Neural progenitor cell (in vitro differentiated cells): ENCODE measurements around the gene SRSF1. TPM values are rescaled to one million over a fixed set of nuclear protein-coding genes. Genes with fewer than 3 reads are reported as not detected.
"Not testable (repeated sequence)": the region's sequence is repeated elsewhere in the genome, so short reads cannot be mapped to it uniquely, and the experiment has no call there.

Experiments
- DNase-seq: peaks from one replicate; pipeline ENCODE4 v3.0.0-alpha.2; 2016; ENCODE audit warnings: low spot score
- H2AFZ ChIP-seq: fragments of 200-600 bp; sonication (generic); replicated peaks from 2 replicates; pipeline ENCODE4 v1.6.1; 2016; ENCODE audit warnings: antibody characterized with exemption
- H3F3A ChIP-seq: fragments of 200-600 bp; sonication (generic); 2 replicates; pipeline ENCODE4 v1.6.1; 2016; ENCODE audit warnings: antibody characterized with exemption, low read depth
- H3K27ac ChIP-seq: fragments of 200-600 bp; sonication (generic); 2 replicates; pipeline ENCODE4 v1.5.1; 2016; ENCODE audit warnings: mild to moderate bottlenecking
- H3K27me3 ChIP-seq: fragments of 200-600 bp; sonication (generic); 2 replicates; pipeline ENCODE4 v1.6.1; 2016; ENCODE audit warnings: mild to moderate bottlenecking, moderate library complexity
- H3K36me3 ChIP-seq: fragments of 200-600 bp; sonication (generic); 2 replicates; pipeline ENCODE4 v1.5.1; 2016
- H3K4me1 ChIP-seq: fragments of 200-600 bp; sonication (generic); 2 replicates; pipeline ENCODE4 v1.6.1; 2016; ENCODE audit warnings: mixed run types
- H3K4me2 ChIP-seq: fragments of 200-600 bp; sonication (generic); 2 replicates; pipeline ENCODE4 v1.6.1; 2016
- H3K4me3 ChIP-seq: fragments of 200-600 bp; sonication (generic); 2 replicates; pipeline ENCODE4 v1.5.1; 2016
- H3K79me2 ChIP-seq: fragments of 200-600 bp; sonication (generic); 2 replicates; pipeline ENCODE4 v1.6.1; 2016; ENCODE audit warnings: low read depth
- H3K9ac ChIP-seq: fragments of 200-600 bp; sonication (generic); 2 replicates; pipeline ENCODE4 v1.6.1; 2016
- H3K9me3 ChIP-seq: fragments of 200-600 bp; sonication (generic); 2 replicates; pipeline ENCODE4 v1.5.1; 2016; ENCODE audit warnings: low read depth
- H4K20me1 ChIP-seq: fragments of 200-600 bp; sonication (generic); 2 replicates; pipeline ENCODE4 v1.6.1; 2016; ENCODE audit warnings: low read depth
- H3K27ac Mint-ChIP-seq: 3 replicates; pipeline ENCODE4 v1.8.0; 2021; ENCODE audit warnings: mixed read lengths
- H3K27me3 Mint-ChIP-seq: 2 replicates; pipeline ENCODE4 v1.8.0; 2022; ENCODE audit warnings: low read depth, mild to moderate bottlenecking, inconsistent platforms, moderate library complexity, mixed read lengths; ENCODE audit not compliant: insufficient read depth
- H3K36me3 Mint-ChIP-seq: 3 replicates; pipeline ENCODE4 v1.8.0; 2021; ENCODE audit warnings: mixed read lengths
- H3K4me1 Mint-ChIP-seq: 3 replicates; pipeline ENCODE4 v1.8.0; 2021; ENCODE audit warnings: mixed read lengths
- H3K4me3 Mint-ChIP-seq: 3 replicates; pipeline ENCODE4 v1.8.0; 2021; ENCODE audit warnings: mild to moderate bottlenecking, moderate library complexity, mixed read lengths
- H3K9me3 Mint-ChIP-seq: 3 replicates; pipeline ENCODE4 v1.8.0; 2020; ENCODE audit warnings: mixed read lengths
- CTCF ChIP-seq: fragments of 200-600 bp; sonication (generic); IDR thresholded peaks from 2 replicates; pipeline ENCODE4 v1.5.1; 2017; ENCODE audit warnings: antibody characterized with exemption, mild to moderate bottlenecking
- EZH2 ChIP-seq: fragments of 200-600 bp; sonication (generic); IDR thresholded peaks from 2 replicates; pipeline ENCODE4 v1.6.1; 2017; ENCODE audit warnings: antibody characterized with exemption, mild to moderate bottlenecking, moderate library complexity
- EZH2phosphoT487 ChIP-seq: fragments of 200-600 bp; sonication (generic); IDR thresholded peaks from 2 replicates; pipeline ENCODE4 v1.6.1; 2017; ENCODE audit warnings: antibody characterized with exemption
- total RNA-seq: library from RNA; depleted of rRNA; stranded (reverse); fragments of >200 nt; gene quantifications from 2 replicates; pipeline ENCODE4 v1.2.3, GENCODE V29; 2015; ENCODE audit warnings: low replicate concordance

SRSF1 gene
- total RNA-seq, 1 donor from 2014 or later = 556 TPM

DNA sequence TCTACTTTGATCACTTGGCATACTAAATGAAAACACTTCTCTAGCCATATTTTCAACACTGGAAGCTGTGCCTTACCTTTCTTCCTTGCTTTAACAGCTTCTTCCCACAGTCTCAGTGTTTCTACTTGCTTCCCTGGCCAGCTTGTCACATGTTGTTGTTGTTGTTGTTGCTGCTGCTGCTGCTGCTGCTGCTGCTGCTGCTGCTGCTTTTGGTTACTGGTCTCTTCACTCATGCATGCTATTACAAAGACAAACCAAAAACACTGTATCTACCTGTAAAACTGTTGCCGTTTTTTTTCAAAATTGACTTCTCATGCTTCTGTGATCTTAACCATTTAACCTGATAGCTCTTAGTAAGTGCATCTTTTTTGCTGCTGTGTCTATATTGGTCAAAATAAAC, 28.0 kb downstream of the SRSF1 start:
- Histone ChIP-seq H3K9me3 (no peaks in the 10 kb centered on the region), H3K4me3 (no peak overlapping the region), H3K4me1 (peaks cover 11% of the 10 kb centered on the region), H2AFZ (no peak overlapping the region), H3K27ac (no peak overlapping the region), H3K27me3 (no peaks in the 10 kb centered on the region), H3K79me2 (peaks cover 63% of the 10 kb centered on the region), H3K4me2 (no peak overlapping the region), H3F3A (peaks cover 17% of the 10 kb centered on the region), H3K36me3 (peaks cover 31% of the 10 kb centered on the region), H3K9ac (no peak overlapping the region), H4K20me1 (peaks cover 77% of the 10 kb centered on the region)
- Mint-ChIP-seq H3K27me3 (no peaks in the 10 kb centered on the region), H3K27ac (no peak overlapping the region), H3K4me3 (no peak overlapping the region), H3K4me1 (peaks cover 37% of the 10 kb centered on the region), H3K36me3 (peaks cover 55% of the 10 kb centered on the region), H3K9me3 (no peaks in the 10 kb centered on the region)
- TF ChIP-seq EZH2phosphoT487 (no peak), CTCF (no peak), EZH2 (no peak)
- no peak for DNase-seq

DNA sequence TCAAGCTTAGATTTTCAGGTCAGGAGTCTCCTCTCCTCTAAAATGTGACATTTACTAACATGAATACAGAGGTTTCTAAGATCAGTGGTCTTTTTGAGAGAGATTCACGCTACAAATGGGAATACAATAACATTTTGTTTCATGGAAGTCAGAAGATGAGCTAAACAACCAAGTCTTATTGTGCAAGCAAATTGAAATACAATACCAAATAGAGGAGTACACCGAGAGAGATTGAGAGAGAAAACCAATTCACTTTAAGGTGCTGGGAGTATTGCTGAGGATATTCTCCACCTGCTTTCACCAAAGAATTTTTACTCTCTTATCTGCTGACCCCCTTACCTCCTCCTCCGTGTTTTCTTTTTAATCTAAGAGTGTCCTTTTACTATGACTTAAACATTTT, 30.5 kb downstream of the SRSF1 start:
- H2AFZ ChIP-seq = no peak overlapping the region
- H3K9me3 ChIP-seq = no peaks in the 10 kb centered on the region
- no peak overlapping the region for H3K27ac ChIP-seq
- no peak for DNase-seq
- H3K79me2 ChIP-seq = peaks cover 38% of the 10 kb centered on the region
- H3K27me3 ChIP-seq = no peaks in the 10 kb centered on the region
- peaks cover 50% of the 10 kb centered on the region for H3K36me3 Mint-ChIP-seq
- peaks cover 59% of the 10 kb centered on the region for H4K20me1 ChIP-seq
- no peaks in the 10 kb centered on the region for H3K4me1 ChIP-seq
- no peak overlapping the region for H3K4me3 Mint-ChIP-seq
- no peak overlapping the region for H3K9ac ChIP-seq
- H3K9me3 Mint-ChIP-seq = no peaks in the 10 kb centered on the region
- no peaks in the 10 kb centered on the region for H3K27me3 Mint-ChIP-seq
- no peak overlapping the region for H3K27ac Mint-ChIP-seq
- no peak overlapping the region for H3K4me3 ChIP-seq
- no peak overlapping the region for H3K4me2 ChIP-seq
- peaks cover 31% of the 10 kb centered on the region for H3K36me3 ChIP-seq
- H3F3A ChIP-seq = peaks cover 21% of the 10 kb centered on the region
- H3K4me1 Mint-ChIP-seq = peaks cover 21% of the 10 kb centered on the region
- TF ChIP-seq EZH2 (no peak), CTCF (no peak), EZH2phosphoT487 (no peak)

DNA sequence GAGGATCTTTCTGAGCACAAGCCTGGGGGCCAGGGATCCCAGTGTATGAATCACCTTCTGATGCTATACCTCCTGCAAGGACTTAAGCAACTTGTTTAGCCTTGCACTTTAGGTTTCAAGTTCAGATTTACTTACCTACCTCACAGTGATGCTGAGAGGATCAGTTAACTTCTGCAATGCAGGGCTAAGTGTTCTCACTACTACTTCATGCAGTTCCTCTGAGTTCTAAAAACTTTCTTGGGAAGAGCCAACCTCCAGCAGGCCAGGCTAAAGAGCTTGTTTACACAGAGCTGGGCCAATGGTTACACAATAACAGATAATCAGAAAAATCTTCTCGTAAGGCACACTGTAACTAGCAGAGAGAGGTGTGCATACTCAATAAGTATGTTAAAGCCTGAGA, 32.0 kb downstream of the SRSF1 start:
- Histone ChIP-seq H3K27ac (no peak overlapping the region), H3K36me3 (peaks cover 20% of the 10 kb centered on the region), H3K79me2 (peaks cover 22% of the 10 kb centered on the region), H3K9me3 (no peaks in the 10 kb centered on the region), H3K27me3 (no peaks in the 10 kb centered on the region), H3K9ac (no peak overlapping the region), H3K4me1 (peaks cover 7% of the 10 kb centered on the region), H2AFZ (no peak overlapping the region), H3K4me3 (no peak overlapping the region), H3F3A (peaks cover 32% of the 10 kb centered on the region), H4K20me1 (peaks cover 53% of the 10 kb centered on the region), H3K4me2 (no peak overlapping the region)
- no peaks in the 10 kb centered on the region for H3K27me3 Mint-ChIP-seq
- H3K4me1 Mint-ChIP-seq = peaks cover 22% of the 10 kb centered on the region
- H3K9me3 Mint-ChIP-seq = no peaks in the 10 kb centered on the region
- DNase-seq = no peak
- H3K36me3 Mint-ChIP-seq = peaks cover 40% of the 10 kb centered on the region
- no peak overlapping the region for H3K27ac Mint-ChIP-seq
- no peak for TF ChIP-seq CTCF
- TF ChIP-seq EZH2phosphoT487 = no peak
- no peak for TF ChIP-seq EZH2
- H3K4me3 Mint-ChIP-seq = no peak overlapping the region

- not testable (repeated sequence) for H3K27ac ChIP-seq, DNase-seq, H3K4me3 Mint-ChIP-seq, H3K27ac Mint-ChIP-seq, H3K9ac ChIP-seq, H3K27me3 Mint-ChIP-seq, H3K27me3 ChIP-seq, H3K4me2 ChIP-seq, H2AFZ ChIP-seq, H3K4me1 ChIP-seq, H3K9me3 ChIP-seq, H3K9me3 Mint-ChIP-seq, H3K4me3 ChIP-seq
- Mint-ChIP-seq H3K4me1 (peaks cover 26% of the 10 kb centered on the region), H3K36me3 (peaks cover 41% of the 10 kb centered on the region)
- Histone ChIP-seq H4K20me1 (peaks cover 52% of the 10 kb centered on the region), H3K79me2 (peaks cover 20% of the 10 kb centered on the region), H3F3A (peaks cover 37% of the 10 kb centered on the region), H3K36me3 (peaks cover 15% of the 10 kb centered on the region)
These were observed 32.8 kb downstream of the SRSF1 start for GRCh38 chr17:57974053-57974824.
